SK-N-SH (cell line): ENCODE measurements around the gene ATF2. TPM values are rescaled to one million over a fixed set of nuclear protein-coding genes. Genes with fewer than 3 reads are reported as not detected.

Experiments
- CTCF ChIA-PET: fragments of 300-600, 350-600 bp; formaldehyde crosslinking; extraction: SDS; loops from one replicate; lab custom pipeline; 2021; lab: Yijun Ruan, JAX
- POLR2A ChIA-PET: fragments of 350-600 bp; sonication (Branson Sonifier 250); formaldehyde crosslinking; extraction: SDS; loops from one replicate; lab custom pipeline; 2020; ENCODE audit warnings: antibody characterized with exemption, inconsistent platforms; lab: Yijun Ruan, JAX
- DNase-seq: peaks from one replicate; pipeline ENCODE4 v3.0.0; 2012
- H2AFZ ChIP-seq: fragments of 200-600 bp; sonication (generic); 2 replicates; pipeline ENCODE4 v1.8.1; 2016; ENCODE audit warnings: antibody characterized with exemption, mild to moderate bottlenecking, low read depth
- H3F3A ChIP-seq: fragments of 200-600 bp; sonication (generic); replicated peaks from 2 replicates; pipeline ENCODE3; 2016; ENCODE audit warnings: antibody characterized with exemption, mild to moderate bottlenecking; ENCODE audit not compliant: insufficient read depth
- H3K27ac ChIP-seq, 2 experiments: fragments of 200-500 bp in 1 of 2; fragments of 200-600 bp in 1 of 2; sonication (Bioruptor generic) in 1 of 2; sonication (generic), shearing (Covaris generic) in 1 of 2; 2 replicates each; pipeline versions ENCODE4 v1.5.1 to v1.6.1; 2014 to 2016; ENCODE audit warnings: low read depth in 2 of 2, inconsistent platforms in 1 of 2, low read length in 1 of 2, mild to moderate bottlenecking in 1 of 2, mixed read lengths in 1 of 2
- H3K27me3 ChIP-seq: fragments of 200-600 bp; sonication (generic), shearing (Covaris generic); 2 replicates; pipeline ENCODE4 v1.6.1; 2016; ENCODE audit warnings: mixed run types; ENCODE audit not compliant: insufficient read depth
- H3K36me3 ChIP-seq, 2 experiments: fragments of 200-500 bp in 1 of 2; fragments of 200-600 bp in 1 of 2; sonication (Bioruptor generic) in 1 of 2; sonication (generic) in 1 of 2; replicated peaks in 1 of 2; 2 replicates each; pipeline versions ENCODE3 to v1.5.1; 2014 to 2016; ENCODE audit warnings: low read length in 1 of 2, mild to moderate bottlenecking in 1 of 2; ENCODE audit not compliant: insufficient read depth in 2 of 2, control insufficient read depth in 1 of 2
- H3K4me1 ChIP-seq, 2 experiments: fragments of 200-500 bp in 1 of 2; fragments of 200-600 bp in 1 of 2; sonication (Bioruptor generic) in 1 of 2; sonication (generic), shearing (Covaris generic) in 1 of 2; 2 replicates each; pipeline versions ENCODE4 v1.5.1 to v1.6.1; 2014 to 2016; ENCODE audit warnings: low read depth in 1 of 2, low read length in 1 of 2, mixed run types in 1 of 2; ENCODE audit not compliant: insufficient read depth in 2 of 2, control insufficient read depth in 1 of 2
- H3K4me2 ChIP-seq: fragments of 200-600 bp; sonication (generic), shearing (Covaris generic); 2 replicates; pipeline ENCODE4 v1.6.1; 2017; ENCODE audit warnings: mixed run types
- H3K4me3 ChIP-seq, 2 experiments: fragments of 200-500 bp in 1 of 2; fragments of 200-600 bp in 1 of 2; sonication (Bioruptor generic) in 1 of 2; sonication (generic), shearing (Covaris generic) in 1 of 2; 2 replicates each; pipeline versions ENCODE4 v1.5.1 to v1.8.1; 2014 to 2016; ENCODE audit warnings: low read depth in 2 of 2, inconsistent platforms in 1 of 2, low read length in 1 of 2, mild to moderate bottlenecking in 1 of 2, mixed read lengths in 1 of 2, moderate library complexity in 1 of 2
- H3K79me2 ChIP-seq: fragments of 200-600 bp; sonication (generic); 2 replicates; pipeline ENCODE4 v1.8.1; 2017; ENCODE audit warnings: mild to moderate bottlenecking; ENCODE audit not compliant: insufficient read depth
- H3K9ac ChIP-seq: fragments of 200-600 bp; sonication (generic); 2 replicates; pipeline ENCODE4 v1.6.1; 2017; ENCODE audit warnings: mixed run types
- H3K9me2 ChIP-seq: fragments of 200-600 bp; sonication (generic); 2 replicates; pipeline ENCODE4 v1.6.1; 2017; ENCODE audit warnings: mixed run types
- H3K9me3 ChIP-seq: fragments of 200-600 bp; sonication (generic); 2 replicates; pipeline ENCODE4 v1.6.1; 2017; ENCODE audit warnings: mixed run types, mild to moderate bottlenecking, moderate library complexity
- H4K20me1 ChIP-seq: fragments of 200-600 bp; sonication (generic); 2 replicates; pipeline ENCODE4 v1.6.1; 2017; ENCODE audit warnings: mild to moderate bottlenecking, mixed run types; ENCODE audit not compliant: insufficient read depth
- CHD2 ChIP-seq: fragments of 150-350 bp; IDR thresholded peaks from 2 replicates; pipeline ENCODE4 v1.6.1; 2018; ENCODE audit warnings: low read length; ENCODE audit not compliant: partially characterized antibody
- CTCF ChIP-seq: fragments of 200-600 bp; sonication (generic); IDR thresholded peaks from 2 replicates; pipeline ENCODE4 v1.6.1; 2017; ENCODE audit warnings: antibody characterized with exemption, mild to moderate bottlenecking, moderate library complexity
- ELF1 ChIP-seq: IDR thresholded peaks from 2 replicates; pipeline ENCODE4 v1.4.0; 2012
- EP300 ChIP-seq, 2 experiments: IDR thresholded peaks; 2 replicates each; pipeline versions ENCODE4 v1.4.0 to v1.6.1; 2012; ENCODE audit warnings: borderline replicate concordance in 1 of 2, low read depth in 1 of 2, low read length in 1 of 2
- FOXM1 ChIP-seq: IDR thresholded peaks from 2 replicates; pipeline ENCODE4 v1.4.0; 2012; ENCODE audit warnings: low read depth, mild to moderate bottlenecking
- GABPA ChIP-seq: IDR thresholded peaks from 2 replicates; pipeline ENCODE4 v1.4.0; 2012; ENCODE audit warnings: low read depth, mild to moderate bottlenecking
- MAX ChIP-seq: IDR thresholded peaks from 2 replicates; pipeline ENCODE4 v1.4.0; 2012; ENCODE audit warnings: low read depth
- MXI1 ChIP-seq: IDR thresholded peaks from 2 replicates; pipeline ENCODE4 v1.6.1; 2012; ENCODE audit warnings: mild to moderate bottlenecking, low read depth, low read length, improper control_type of control experiment
- NRF1 ChIP-seq: IDR thresholded peaks from 2 replicates; pipeline ENCODE4 v1.6.1; 2012; ENCODE audit warnings: low read depth, mild to moderate bottlenecking, low read length
- POLR2AphosphoS5 ChIP-seq: IDR thresholded peaks from 2 replicates; pipeline ENCODE4 v1.6.1; 2012; ENCODE audit warnings: low read depth, low read length
- RAD21 ChIP-seq: IDR thresholded peaks from 2 replicates; pipeline ENCODE4 v1.6.1; 2012; ENCODE audit warnings: mild to moderate bottlenecking, low read length
- REST ChIP-seq: IDR thresholded peaks from 2 replicates; pipeline ENCODE4 v1.6.1; 2012; ENCODE audit warnings: mild to moderate bottlenecking, low read depth, low read length, moderate library complexity
- RXRA ChIP-seq: IDR thresholded peaks from 2 replicates; pipeline ENCODE4 v1.4.0; 2012; ENCODE audit warnings: low read depth, mild to moderate bottlenecking, borderline replicate concordance
- SIN3A ChIP-seq: IDR thresholded peaks from 2 replicates; pipeline ENCODE4 v1.6.1; 2012; ENCODE audit warnings: low read depth, mild to moderate bottlenecking, low read length, moderate library complexity, borderline replicate concordance
- SMC3 ChIP-seq: IDR thresholded peaks from 2 replicates; pipeline ENCODE4 v1.6.1; 2012; ENCODE audit warnings: low read depth, low read length, improper control_type of control experiment
- TAF1 ChIP-seq: IDR thresholded peaks from 2 replicates; pipeline ENCODE4 v1.6.1; 2012; ENCODE audit warnings: low read depth, mild to moderate bottlenecking, low read length, moderate library complexity, borderline replicate concordance
- TCF12 ChIP-seq: IDR thresholded peaks from 2 replicates; pipeline ENCODE4 v1.4.0; 2012
- TEAD4 ChIP-seq: IDR thresholded peaks from 2 replicates; pipeline ENCODE4 v1.4.0; 2012; ENCODE audit warnings: mild to moderate bottlenecking, borderline replicate concordance; ENCODE audit not compliant: insufficient read depth
- ZBTB33 ChIP-seq: IDR thresholded peaks from 2 replicates; pipeline ENCODE4 v1.4.0; 2012; ENCODE audit warnings: low read depth, borderline replicate concordance
- WGBS: methylation state at CpG from one replicate; pipeline ENCODE4 v1.1.6; 2017; ENCODE audit warnings: low lambda C conversion rate; 5-methylcytosine and 5-hydroxymethylcytosine counted together
- polyA plus RNA-seq, 3 experiments: library from polyadenylated mRNA; depleted of rRNA; stranded (reverse); fragments of >200 nt; gene quantifications; 2 replicates each; pipeline ENCODE4 v1.2.3, GENCODE V29; 2012

Gene ATF2
- polyA plus RNA-seq, 1 of the 3 experiments (the other 2 are of a cell fraction), result 19.0 TPM

- Histone ChIP-seq H3K4me1 (peaks cover 4 to 7% of the 10 kb centered on the region in 2 experiments; a peak in 3 of 4 replicates), H3K9me2 (no peaks in the 10 kb centered on the region), H3K27me3 (no peaks in the 10 kb centered on the region), H3K4me3 (peak within 1 kb of the TSS; percentile 84 to 98), H3F3A (no peaks in the 10 kb centered on the region), H3K79me2 (peaks cover 34% of the 10 kb centered on the region), H3K9ac (peak within 1 kb of the TSS; percentile 85), H3K4me2 (peak within 1 kb of the TSS; percentile 98), H3K27ac (peak within 1 kb of the TSS; percentile 70 to 85; a peak in 3 of 4 replicates), H3K9me3 (no peaks in the 10 kb centered on the region), H4K20me1 (peaks cover 17% of the 10 kb centered on the region), H3K36me3 (peaks cover 35 to 38% of the 10 kb centered on the region in 2 experiments), H2AFZ (peak within 1 kb of the TSS; percentile 92)
- TF ChIP-seq ZBTB33, result no peak
- TF ChIP-seq TEAD4, result no peak
- TF ChIP-seq REST, result peak; percentile 25; the same call in 1 of the 2 replicates
- no peak for TF ChIP-seq EP300 (IDR thresholded peaks at IDR 0.05; ENCODE audit: borderline replicate concordance in 1 of 2, low read depth in 1 of 2, low read length in 1 of 2)
- TF ChIP-seq GABPA, result 0 out of 2 replicates have a peak, but pooled peaks have one; percentile 26
- TF ChIP-seq RXRA, result no peak; the same call in 1 of the 2 replicates
- TF ChIP-seq POLR2AphosphoS5, result peak; percentile 88; the same call in 1 of the 2 replicates
- peak; percentile 74 for TF ChIP-seq NRF1
- TF ChIP-seq MXI1, result peak; percentile 60; the same call in 1 of the 2 replicates
- TF ChIP-seq TAF1, result peak; percentile 88
- no peak for TF ChIP-seq RAD21
- TF ChIP-seq TCF12, result peak; percentile 31; the same call in 1 of the 2 replicates
- peak; percentile 41 for TF ChIP-seq CTCF
- TF ChIP-seq MAX, result peak; percentile 57
- no peak; the same call in 1 of the 2 replicates for TF ChIP-seq SMC3
- peak; percentile 66 for TF ChIP-seq CHD2
- TF ChIP-seq SIN3A, result peak; percentile 5; the same call in 1 of the 2 replicates
- peak; percentile 80; the same call in 1 of the 2 replicates for TF ChIP-seq ELF1
- TF ChIP-seq FOXM1, result no peak
- DNase-seq, result peak; percentile 94
- CTCF ChIA-PET, result interaction anchor here (1.0 to 1.6 kb wide), 3 partner anchors 14 to 410 kb away, joined by 3 to 4 read pairs (median 4); no protein-coding TSS in a partner anchor
- WGBS, result under 1% methylated on average over 31 of the region's 53 CpGs
- POLR2A ChIA-PET, result interaction anchor here (0.6 to 1.2 kb wide), 2 partner anchors 13 to 22 kb away, joined by 4 read pairs; partner anchors contain the start of gene ATF2
These were observed 13.3 kb upstream of the ATF2 start, which contains the start of gene ATP5MC3 for GRCh38 chr2:175181104-175181876. Gene ATP5MC3 (minus strand): TSS chr2:175181710. CDS start chr2:175181393, 317 bp downstream.
